H9 (cell line): ENCODE measurements around the gene CPXM2. TPM values are rescaled to one million over a fixed set of nuclear protein-coding genes. Genes with fewer than 3 reads are reported as not detected.

Experiments
- DNase-seq: peaks from one replicate; pipeline ENCODE4 v3.0.0-alpha.2; 2017
- H2AFZ ChIP-seq: one replicate; pipeline ENCODE4 v1.6.1; 2013; ENCODE audit warnings: mild to moderate bottlenecking, low read length, control low read depth, moderate library complexity
- H2AK5ac ChIP-seq: 2 replicates; pipeline ENCODE4 v1.6.1; 2013; ENCODE audit warnings: low read length, control low read depth, mixed read lengths; ENCODE audit not compliant: insufficient read length
- H2BK120ac ChIP-seq: one replicate; pipeline ENCODE4 v1.6.1; 2013; ENCODE audit warnings: low read depth, mild to moderate bottlenecking, low read length, control low read depth, inconsistent platforms; ENCODE audit not compliant: poor library complexity, severe bottlenecking
- H2BK12ac ChIP-seq: 2 replicates; pipeline ENCODE4 v1.6.1; 2013; ENCODE audit warnings: low read length, control low read depth, mixed read lengths, low read depth; ENCODE audit not compliant: insufficient read length
- H2BK15ac ChIP-seq: 2 replicates; pipeline ENCODE4 v1.6.1; 2013; ENCODE audit warnings: low read depth, low read length, control low read depth
- H2BK20ac ChIP-seq: one replicate; pipeline ENCODE4 v1.6.1; 2013; ENCODE audit warnings: low read depth, mild to moderate bottlenecking, low read length, control low read depth, inconsistent platforms; ENCODE audit not compliant: poor library complexity, severe bottlenecking
- H2BK5ac ChIP-seq: 2 replicates; pipeline ENCODE4 v1.6.1; 2013; ENCODE audit warnings: low read length, control low read depth, mixed read lengths; ENCODE audit not compliant: insufficient read length
- H3K14ac ChIP-seq: 2 replicates; pipeline ENCODE4 v1.6.1; 2013; ENCODE audit warnings: low read length, control low read depth; ENCODE audit not compliant: insufficient read depth
- H3K18ac ChIP-seq: 2 replicates; pipeline ENCODE4 v1.6.1; 2013; ENCODE audit warnings: low read depth, mild to moderate bottlenecking, mixed read lengths, low read length, control low read depth; ENCODE audit not compliant: insufficient read length
- H3K23ac ChIP-seq: 2 replicates; pipeline ENCODE4 v1.6.1; 2013; ENCODE audit warnings: low read length, control low read depth, mixed read lengths, low read depth; ENCODE audit not compliant: insufficient read length
- H3K23me2 ChIP-seq: 2 replicates; pipeline ENCODE4 v1.6.1; 2013; ENCODE audit warnings: low read depth, mild to moderate bottlenecking, mixed read lengths, low read length, control low read depth; ENCODE audit not compliant: insufficient read length, poor library complexity, severe bottlenecking
- H3K27ac ChIP-seq: 2 replicates; pipeline ENCODE4 v1.5.1; 2013; ENCODE audit warnings: low read length, control low read depth, mixed read lengths, low read depth; ENCODE audit not compliant: insufficient read length
- H3K27me3 ChIP-seq: 2 replicates; pipeline ENCODE4 v1.6.1; 2013; ENCODE audit warnings: low read length, control low read depth, inconsistent platforms; ENCODE audit not compliant: insufficient read depth
- H3K4ac ChIP-seq: 2 replicates; pipeline ENCODE4 v1.6.1; 2013; ENCODE audit warnings: low read depth, mild to moderate bottlenecking, control low read depth, inconsistent platforms, low read length, moderate library complexity
- H3K4me1 ChIP-seq: 2 replicates; pipeline ENCODE4 v1.6.1; 2013; ENCODE audit warnings: low read length, control low read depth, inconsistent platforms; ENCODE audit not compliant: insufficient read depth
- H3K4me2 ChIP-seq: 2 replicates; pipeline ENCODE4 v1.6.1; 2013; ENCODE audit warnings: low read length, control low read depth, mixed read lengths; ENCODE audit not compliant: insufficient read length, insufficient read depth
- H3K56ac ChIP-seq: 2 replicates; pipeline ENCODE4 v1.6.1; 2013; ENCODE audit warnings: low read depth, mild to moderate bottlenecking, mixed read lengths, low read length, control low read depth; ENCODE audit not compliant: insufficient read length
- H3K79me1 ChIP-seq: 2 replicates; pipeline ENCODE4 v1.6.1; 2013; ENCODE audit warnings: low read depth, mild to moderate bottlenecking, moderate library complexity, low read length, control low read depth, inconsistent platforms; ENCODE audit not compliant: insufficient read depth, poor library complexity, severe bottlenecking
- H3K79me2 ChIP-seq: 2 replicates; pipeline ENCODE4 v1.6.1; 2013; ENCODE audit warnings: low read length, control low read depth, inconsistent platforms; ENCODE audit not compliant: insufficient read depth
- H3K9ac ChIP-seq: 2 replicates; pipeline ENCODE4 v1.6.1; 2013; ENCODE audit warnings: low read length, control low read depth, mixed read lengths; ENCODE audit not compliant: insufficient read length; ENCODE audit errors: extremely low read depth
- H3K9me3 ChIP-seq: one replicate; pipeline ENCODE4 v1.6.1; 2013; ENCODE audit warnings: low read depth, low read length, inconsistent platforms; ENCODE audit not compliant: control insufficient read depth
- H3T11ph ChIP-seq: one replicate; pipeline ENCODE4 v1.6.1; 2013; ENCODE audit warnings: mild to moderate bottlenecking, low read length, control low read depth, inconsistent platforms
- H4K20me1 ChIP-seq: one replicate; pipeline ENCODE4 v1.6.1; 2013; ENCODE audit not compliant: control insufficient read depth, insufficient read length, insufficient read depth
- H4K5ac ChIP-seq: 2 replicates; pipeline ENCODE4 v1.6.1; 2013; ENCODE audit warnings: low read depth, mild to moderate bottlenecking, mixed read lengths, low read length, control low read depth; ENCODE audit not compliant: insufficient read length
- H4K8ac ChIP-seq: replicated peaks from 2 replicates; pipeline ENCODE4 v1.6.1; 2013; ENCODE audit warnings: low read length, control low read depth, mixed read lengths, low read depth; ENCODE audit not compliant: insufficient read length
- H4K91ac ChIP-seq: 2 replicates; pipeline ENCODE4 v1.6.1; 2013; ENCODE audit warnings: low read depth, mild to moderate bottlenecking, moderate library complexity, mixed read lengths, low read length, control low read depth; ENCODE audit not compliant: insufficient read length
- H3K27ac Mint-ChIP-seq, 3 experiments: 2 replicates in 2 of 3; 3 replicates in 1 of 3; pipeline ENCODE4 v1.8.0; 2020 to 2021; ENCODE audit warnings: mixed read lengths in 3 of 3, mild to moderate bottlenecking in 1 of 3, moderate library complexity in 1 of 3
- H3K27me3 Mint-ChIP-seq: 2 replicates; pipeline ENCODE4 v1.8.0; 2021; ENCODE audit warnings: low read depth, mild to moderate bottlenecking, moderate library complexity, mixed read lengths
- H3K36me3 Mint-ChIP-seq, 3 experiments: 2 replicates in 2 of 3; 3 replicates in 1 of 3; pipeline ENCODE4 v1.8.0; 2020 to 2021; ENCODE audit warnings: low read depth in 3 of 3, mixed read lengths in 3 of 3; ENCODE audit not compliant: insufficient read depth in 1 of 3
- H3K4me1 Mint-ChIP-seq, 2 experiments: 2 replicates each; pipeline ENCODE4 v1.8.0; 2020; ENCODE audit warnings: mixed read lengths in 2 of 2
- H3K4me3 Mint-ChIP-seq, 2 experiments: 2 replicates in 1 of 2; 3 replicates in 1 of 2; pipeline ENCODE4 v1.8.0; 2020 to 2021; ENCODE audit warnings: mild to moderate bottlenecking in 2 of 2, mixed read lengths in 2 of 2, moderate library complexity in 1 of 2
- H3K9me3 Mint-ChIP-seq, 2 experiments: 2 replicates in 1 of 2; 3 replicates in 1 of 2; pipeline ENCODE4 v1.8.0; 2020; ENCODE audit warnings: mild to moderate bottlenecking in 2 of 2, mixed read lengths in 2 of 2, moderate library complexity in 1 of 2
- CTCF ChIP-seq: fragments of 200-600 bp; sonication (generic); conservative IDR thresholded peaks from 3 replicates; pipeline ENCODE4 v1.8.0; 2021; ENCODE audit warnings: antibody characterized with exemption, mild to moderate bottlenecking
- WGBS: extraction: QIAGEN DNeasy Blood & Tissue Kit; methylation state at CpG from one replicate; pipeline ENCODE4 v1.1.7; 2013; ENCODE audit warnings: missing lambda C conversion rate, low lambda C conversion rate, mixed read lengths; ENCODE audit not compliant: insufficient read length; ENCODE audit errors: extremely low coverage; 5-methylcytosine and 5-hydroxymethylcytosine counted together
- total RNA-seq: library from RNA; stranded (reverse); gene quantifications from 2 replicates; pipeline ENCODE4 v1.2.1, GENCODE V29; 2021

The CPXM2 gene
- total RNA-seq, 1 experiment from 2014 or later: 1.7 TPM

GRCh38 chr10:123786896-123787295 lies 104.7 kb downstream of the CPXM2 start:
- H3K56ac ChIP-seq: no peak overlapping the region
- no peak overlapping the region for H2BK12ac ChIP-seq
- no peak overlapping the region for H4K5ac ChIP-seq
- Mint-ChIP-seq H3K27ac (no peak overlapping the region), H3K36me3 (peaks cover 10 to 23% (median 14%) of the 10 kb centered on the region in 3 experiments), H3K9me3 (peaks cover 17 to 21% of the 10 kb centered on the region in 2 experiments), H3K4me1 (peaks cover 31 to 35% of the 10 kb centered on the region in 2 experiments), H3K4me3 (no peak overlapping the region), H3K27me3 (peaks cover 69% of the 10 kb centered on the region)
- no peak overlapping the region for H2BK120ac ChIP-seq
- no peak overlapping the region for H2AK5ac ChIP-seq
- H3K18ac ChIP-seq: no peak overlapping the region
- no peaks in the 10 kb centered on the region for H3K23me2 ChIP-seq
- no peak overlapping the region for H2BK20ac ChIP-seq
- no peak overlapping the region for H2BK5ac ChIP-seq
- no peaks in the 10 kb centered on the region for H3K27me3 ChIP-seq
- H3T11ph ChIP-seq: no peak overlapping the region
- H3K79me1 ChIP-seq: no peaks in the 10 kb centered on the region
- H3K4ac ChIP-seq: no peak overlapping the region
- no peaks in the 10 kb centered on the region for H3K79me2 ChIP-seq
- peaks cover 6% of the 10 kb centered on the region for H3K9me3 ChIP-seq
- no peak for TF ChIP-seq CTCF
- H3K14ac ChIP-seq: no peak overlapping the region
- H3K23ac ChIP-seq: no peak overlapping the region
- H3K4me2 ChIP-seq: no peak overlapping the region
- no peak for DNase-seq
- H4K8ac ChIP-seq: no peak overlapping the region
- whole genome bisulfite sequencing: no CpG with 5 or more reads among the region's 1 CpG
- no peak overlapping the region for H2BK15ac ChIP-seq
- H3K9ac ChIP-seq: no peak overlapping the region
- no peak overlapping the region for H2AFZ ChIP-seq
- H4K20me1 ChIP-seq: no peaks in the 10 kb centered on the region
- no peak overlapping the region for H3K27ac ChIP-seq
- peaks cover 4% of the 10 kb centered on the region; the same call in 1 of the 2 replicates for H3K4me1 ChIP-seq
- no peak overlapping the region for H4K91ac ChIP-seq
